RKO (cell line): Measurements from ENCODE around the gene ANKS1B.
"Not testable (repeated sequence)": the region's sequence is repeated elsewhere in the genome, so short reads cannot be mapped to it uniquely, and the experiment has no call there.

Experiments used
- DNase-seq: peaks from one replicate; pipeline ENCODE4 v3.0.0-alpha.2; 2016; ENCODE audit warnings: low spot score

Gene ANKS1B

DNA sequence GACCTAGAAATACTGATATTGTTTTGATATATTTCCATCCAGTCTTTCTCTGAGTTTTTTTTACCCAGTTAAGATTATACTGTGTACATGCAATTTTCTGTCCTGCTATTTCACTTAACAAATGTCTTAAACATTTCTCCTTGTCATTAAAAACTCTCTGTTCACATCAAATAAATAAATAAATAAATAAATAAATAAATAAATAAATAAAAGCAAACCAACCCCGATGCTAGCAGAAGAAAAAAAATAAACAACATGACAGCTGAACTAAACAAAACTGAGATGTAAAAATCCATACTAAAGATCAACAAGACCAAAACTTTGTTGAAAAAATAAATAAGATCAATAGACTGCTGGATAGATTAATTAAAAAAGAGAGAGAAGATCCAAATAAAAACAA, 407.6 kb downstream of the ANKS1B start:
- DNase-seq, result not testable (repeated sequence)

DNA sequence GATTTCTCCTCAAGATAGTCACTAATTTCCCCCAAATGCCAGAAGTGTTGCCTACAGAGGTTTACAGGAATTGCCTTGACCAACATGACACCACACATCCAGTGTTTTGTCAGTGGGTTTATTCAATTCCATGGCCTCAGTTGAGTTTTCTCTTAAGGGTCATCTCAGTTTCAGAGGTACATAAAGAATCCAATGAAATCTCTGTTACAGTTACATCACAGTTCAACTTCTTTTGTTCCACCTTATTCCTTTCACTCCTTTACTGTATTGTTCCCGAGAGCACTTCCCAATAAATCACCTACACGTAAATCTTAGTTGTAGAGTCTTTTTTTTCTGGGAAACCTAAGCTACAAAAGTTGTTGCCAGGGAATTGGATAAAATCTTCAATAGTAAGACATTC, 410.8 kb downstream of the ANKS1B start:
- no peak for DNase-seq

DNA sequence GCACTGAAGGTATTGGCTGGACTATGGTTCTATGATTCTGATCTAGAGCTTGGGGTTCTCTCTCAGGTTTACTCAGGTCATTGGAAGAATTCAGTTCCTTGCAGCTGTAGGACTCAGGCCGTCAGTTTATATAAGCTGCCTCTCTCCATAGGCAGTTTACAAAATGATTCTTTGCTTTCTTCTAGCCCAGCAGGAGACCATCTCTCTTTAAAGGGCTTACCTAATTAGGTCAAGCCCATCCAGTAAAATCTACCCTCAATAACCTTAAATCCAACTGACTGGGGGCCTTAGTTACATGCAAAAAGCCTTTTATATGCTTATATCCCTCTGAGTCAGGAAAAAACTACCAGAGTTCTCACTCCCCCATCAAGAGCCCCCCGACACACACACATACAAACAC, 417.7 kb downstream of the ANKS1B start:
- no peak for DNase-seq

DNA sequence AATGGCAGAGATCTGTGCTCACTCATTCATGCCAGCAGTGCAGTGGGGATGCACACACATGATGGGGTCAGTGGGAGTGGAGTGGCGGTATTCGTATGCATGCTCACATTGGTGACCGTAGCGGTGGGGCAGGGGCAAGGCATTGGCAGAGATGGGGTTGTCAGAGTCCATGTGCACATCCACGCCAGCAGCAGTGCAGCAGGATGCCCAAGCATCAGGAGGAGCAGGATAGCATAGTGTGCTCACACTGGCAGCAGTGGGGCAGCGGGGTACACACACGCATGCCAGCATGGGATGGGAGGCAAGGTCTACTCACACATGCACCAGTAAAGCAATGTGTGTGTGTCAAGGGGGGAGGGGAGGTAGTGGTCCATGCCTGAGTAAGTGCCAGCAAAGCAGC, 426.6 kb downstream of the ANKS1B start:
- DNase-seq, result no peak

DNA sequence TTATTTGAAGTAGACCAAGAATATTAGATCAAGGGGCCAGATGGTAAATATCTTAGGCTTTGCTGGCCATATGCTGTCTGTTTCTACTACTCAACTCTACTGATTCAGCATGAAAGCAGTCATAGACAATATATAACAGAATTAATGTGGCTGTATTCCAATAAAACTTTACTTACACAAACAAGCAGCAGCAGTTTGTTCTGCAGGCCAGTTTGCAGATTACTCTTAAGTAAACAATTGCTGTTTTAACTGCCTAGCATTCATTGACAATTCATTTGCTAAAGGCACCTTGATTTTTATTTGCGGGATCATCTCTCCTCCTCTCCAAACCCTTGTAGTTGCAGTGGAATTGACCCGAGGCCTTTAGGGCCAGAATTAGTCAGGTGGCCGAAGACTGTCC, 431.3 kb downstream of the ANKS1B start:
- no peak for DNase-seq

DNA sequence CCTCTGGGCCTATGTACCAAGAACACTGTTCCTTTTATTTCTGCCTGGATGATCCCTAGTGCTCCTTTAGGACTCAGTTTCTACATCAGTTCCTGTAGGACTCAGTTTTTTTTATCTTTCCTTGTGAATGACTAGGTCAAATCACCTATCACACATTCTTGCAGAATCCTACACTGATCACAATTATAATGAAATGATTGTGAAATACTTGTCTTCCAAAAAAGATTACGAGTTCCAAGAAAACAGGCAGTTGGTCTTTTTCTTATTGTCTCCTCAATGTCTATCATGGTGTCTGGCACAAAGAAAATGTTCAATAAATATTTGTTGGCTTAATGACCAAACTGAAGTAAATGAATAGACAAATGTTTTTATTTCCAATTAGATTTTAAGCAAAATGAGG, 432.7 kb downstream of the ANKS1B start:
- no peak for DNase-seq

DNA sequence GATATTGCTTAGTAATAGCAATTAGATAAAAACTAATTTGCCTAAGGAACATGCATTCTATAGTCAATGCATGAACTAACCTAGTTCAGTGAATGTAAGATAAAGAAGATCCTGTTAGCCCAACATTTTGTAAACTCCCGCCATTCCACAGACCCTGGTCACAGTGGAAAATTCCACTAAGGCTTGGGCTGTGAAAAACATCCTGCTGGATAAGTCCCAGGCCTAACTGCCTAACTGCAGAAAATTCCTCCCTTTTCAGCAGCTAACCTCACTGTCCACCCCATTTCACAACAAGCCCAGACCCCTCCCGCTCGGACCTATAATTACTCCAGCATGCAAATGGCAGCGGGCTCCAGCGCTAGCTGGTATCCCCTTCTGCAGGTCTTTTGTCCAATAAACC, 435.1 kb downstream of the ANKS1B start:
- no peak for DNase-seq

DNA sequence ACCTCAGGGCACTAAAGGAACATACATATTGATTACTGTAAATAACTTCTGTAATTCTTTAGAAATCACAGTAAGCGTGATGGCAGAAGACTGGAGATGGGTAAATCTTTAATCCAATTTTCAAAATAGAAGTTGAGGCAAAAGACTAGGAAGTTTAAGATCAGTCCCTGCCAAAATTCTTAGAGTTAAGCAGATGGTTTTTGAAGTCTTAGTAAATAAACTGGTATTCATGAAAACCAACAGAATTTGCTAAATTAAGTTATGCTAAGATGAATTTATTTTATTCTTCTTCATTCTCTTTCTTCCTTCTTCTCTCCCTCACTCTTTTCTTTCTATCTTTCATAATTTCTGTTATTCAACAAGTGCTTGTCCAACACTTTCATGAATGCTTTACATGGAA, 435.5 kb downstream of the ANKS1B start:
- no peak for DNase-seq

DNA sequence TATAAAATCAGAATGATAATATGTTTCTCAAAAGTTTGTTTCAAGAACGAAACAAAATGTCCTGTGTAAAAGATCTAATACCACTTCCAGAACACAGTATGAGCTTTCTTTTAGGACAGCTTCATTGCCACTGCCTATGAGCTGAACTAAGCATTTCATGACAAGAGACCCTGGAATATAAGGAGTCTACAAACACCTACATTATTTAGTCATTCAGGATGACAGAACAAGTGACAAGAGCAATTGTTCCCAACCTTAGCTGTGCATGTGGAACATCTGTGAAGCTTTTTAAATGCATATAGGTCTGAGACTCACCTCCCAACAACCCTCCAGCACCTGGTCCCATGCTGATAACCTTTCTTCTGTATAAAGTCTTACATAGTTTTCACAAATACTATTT, 440.3 kb downstream of the ANKS1B start:
- no peak for DNase-seq

DNA sequence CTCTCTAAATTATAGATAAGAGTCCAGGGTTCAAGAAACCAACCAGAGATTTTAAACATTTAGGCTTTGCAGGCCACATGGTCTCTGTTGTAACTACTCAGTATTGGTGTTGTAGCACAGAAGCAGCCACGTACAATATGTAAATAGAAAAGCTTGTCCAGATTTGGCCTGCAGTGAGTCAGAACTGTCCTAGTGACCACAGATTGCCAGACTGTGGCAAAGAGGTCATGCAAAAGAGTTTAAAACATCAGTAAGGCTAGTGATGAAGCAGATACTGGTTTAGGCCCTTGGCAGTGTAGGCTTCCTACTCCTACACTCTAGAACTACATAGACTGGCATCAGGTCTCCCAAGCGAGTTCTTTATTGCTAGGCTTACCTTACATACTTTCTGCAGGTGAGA, 454.8 kb downstream of the ANKS1B start:
- DNase-seq, result no peak

DNA sequence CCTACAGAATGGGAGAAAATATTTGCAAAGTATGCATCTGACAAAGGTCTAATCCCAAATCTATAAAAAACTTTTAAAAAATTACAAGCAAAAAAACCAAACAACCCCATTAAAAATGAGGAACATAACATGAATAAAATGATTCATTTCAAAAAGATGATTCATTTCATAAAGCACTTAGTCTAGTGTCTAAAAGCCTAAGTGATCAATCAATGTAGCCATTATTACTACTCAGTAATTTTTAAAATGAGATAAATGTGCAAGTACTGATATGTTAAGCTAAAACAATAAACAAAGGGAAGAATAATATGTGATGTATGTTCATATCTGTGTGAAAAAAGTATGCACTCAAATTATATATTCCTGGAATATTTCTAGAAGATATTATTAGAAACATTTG, 456.3 kb downstream of the ANKS1B start:
- no peak for DNase-seq

DNA sequence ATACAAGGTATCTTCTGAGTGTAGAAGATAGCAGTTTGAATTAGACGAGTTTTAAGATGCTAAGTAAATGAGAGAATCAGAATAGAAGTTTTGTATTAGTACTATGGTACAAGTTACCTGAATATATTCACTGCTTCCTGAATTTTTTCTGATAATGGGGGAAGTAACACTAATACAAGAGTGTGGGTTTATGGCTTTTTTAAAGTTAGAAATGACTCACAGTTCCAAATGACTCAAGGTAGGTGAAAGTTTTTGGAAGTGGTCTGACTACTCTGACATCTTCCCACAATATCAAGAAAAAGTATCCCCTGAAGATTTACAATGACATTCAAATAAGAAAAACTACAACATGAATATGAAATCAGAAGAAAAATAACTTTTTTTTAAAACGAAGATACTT, 460.9 kb downstream of the ANKS1B start:
- no peak for DNase-seq

DNA sequence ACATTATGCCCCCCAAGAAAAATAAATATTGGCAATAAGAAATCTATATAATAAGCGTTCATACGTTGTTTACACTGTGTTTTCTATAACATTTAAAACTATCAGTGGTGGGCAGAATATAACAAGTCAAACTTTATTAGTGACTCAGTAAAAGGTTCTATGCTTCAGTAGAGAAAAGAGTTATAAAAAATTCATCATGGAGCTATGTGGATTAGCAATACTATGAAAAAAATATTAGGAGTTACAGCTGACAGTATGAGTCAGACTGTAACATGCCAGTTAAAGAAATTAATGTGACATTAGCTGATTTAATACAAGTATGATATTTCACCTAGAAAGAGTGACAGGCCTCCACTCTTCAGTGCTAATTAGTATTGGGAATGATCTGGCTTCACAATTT, 462.3 kb downstream of the ANKS1B start:
- no peak for DNase-seq

DNA sequence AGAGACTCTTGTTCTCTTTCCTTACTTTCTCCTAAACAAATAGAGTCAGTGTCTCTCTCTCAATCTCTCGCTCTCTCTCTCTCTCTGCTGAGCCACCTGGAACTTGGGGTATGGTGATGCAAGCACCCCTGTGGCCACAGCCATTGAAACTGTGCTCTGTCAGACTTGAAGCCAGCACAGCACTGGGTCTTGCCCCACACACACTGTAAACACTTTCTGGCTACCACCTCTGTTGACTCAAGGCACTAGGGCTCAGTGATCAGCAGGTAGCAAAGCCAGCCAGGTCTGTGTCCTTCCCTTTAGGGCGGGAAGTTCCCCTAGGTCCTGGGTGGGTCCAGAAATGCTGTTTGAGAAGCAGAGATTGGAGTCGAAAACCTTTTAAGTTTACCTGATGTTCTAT, 463.1 kb downstream of the ANKS1B start:
- DNase-seq, result no peak

DNA sequence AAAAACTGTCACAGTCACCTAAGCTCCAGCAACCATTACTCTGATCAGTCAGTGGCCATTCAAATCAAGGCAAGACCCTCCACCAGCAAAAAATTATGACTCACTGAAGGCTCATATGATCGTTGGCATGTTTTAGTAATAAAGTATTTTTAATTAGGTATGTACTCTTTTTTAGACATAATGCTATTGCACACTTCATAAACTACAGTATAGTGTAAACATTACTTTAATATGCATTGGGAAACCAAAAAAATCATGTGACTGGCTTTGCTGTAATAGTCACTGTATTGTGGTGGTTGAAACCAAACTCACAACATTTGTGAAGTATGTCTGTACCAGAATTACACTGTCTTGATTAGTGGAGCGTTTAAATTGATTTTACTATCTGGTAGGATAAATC, 471.7 kb downstream of the ANKS1B start:
- DNase-seq, result no peak

DNA sequence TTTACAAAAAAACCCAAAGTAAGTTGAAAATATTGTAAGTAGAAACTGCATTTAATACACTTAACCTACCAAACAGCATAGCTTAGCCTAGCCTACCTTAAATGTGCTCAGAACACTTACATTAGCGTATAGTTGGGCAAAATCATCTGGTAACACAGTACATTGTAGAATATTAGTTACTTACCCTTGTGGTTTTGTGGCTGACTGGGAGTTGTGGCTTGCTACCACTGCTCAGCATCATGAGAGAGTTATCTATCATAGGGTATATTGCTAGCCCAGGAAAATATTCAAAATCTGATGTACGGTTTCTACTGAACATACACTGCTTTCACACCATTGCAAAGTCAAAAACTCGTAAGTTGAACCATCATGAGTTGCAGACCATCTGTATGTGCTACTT, 478.9 kb downstream of the ANKS1B start:
- no peak for DNase-seq

DNA sequence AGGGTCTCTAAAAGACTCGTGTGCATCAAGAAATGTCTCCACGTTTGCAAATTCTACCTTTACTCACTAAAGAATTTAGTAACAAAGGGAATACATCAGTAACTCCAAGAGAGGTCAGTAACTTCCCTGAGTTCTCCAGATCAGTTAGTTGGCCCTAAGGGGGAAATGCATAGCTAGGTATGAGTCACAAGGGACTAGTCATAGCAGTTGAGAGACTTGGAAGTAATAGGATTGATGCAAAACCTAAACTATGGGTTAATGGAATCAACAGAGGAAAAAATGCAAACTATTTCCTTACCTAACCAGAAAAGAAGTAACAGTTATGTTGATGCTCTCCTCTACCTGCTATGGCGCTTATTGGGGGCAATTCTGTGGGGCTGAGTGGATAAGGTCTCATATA, 486.0 kb downstream of the ANKS1B start:
- peak; percentile 58 for DNase-seq

DNA sequence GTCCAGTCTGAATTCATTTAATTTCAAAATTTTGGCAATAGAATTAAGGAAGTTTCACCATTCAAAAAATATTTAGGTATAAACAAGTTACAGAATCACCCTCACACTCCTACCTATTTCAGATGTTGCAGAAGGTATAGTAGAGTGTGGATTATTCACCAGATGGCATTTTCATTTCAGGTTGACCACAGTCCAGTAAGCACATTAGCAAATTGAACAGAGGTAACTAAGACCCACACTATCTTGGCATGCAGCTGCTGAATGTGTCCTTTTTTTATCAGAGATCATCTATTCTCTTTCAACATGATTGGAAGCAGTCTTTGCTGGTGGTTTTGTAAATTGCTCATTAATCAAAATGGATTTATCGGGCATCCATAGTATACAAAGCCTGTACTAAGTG, 488.9 kb downstream of the ANKS1B start:
- no peak for DNase-seq

DNA sequence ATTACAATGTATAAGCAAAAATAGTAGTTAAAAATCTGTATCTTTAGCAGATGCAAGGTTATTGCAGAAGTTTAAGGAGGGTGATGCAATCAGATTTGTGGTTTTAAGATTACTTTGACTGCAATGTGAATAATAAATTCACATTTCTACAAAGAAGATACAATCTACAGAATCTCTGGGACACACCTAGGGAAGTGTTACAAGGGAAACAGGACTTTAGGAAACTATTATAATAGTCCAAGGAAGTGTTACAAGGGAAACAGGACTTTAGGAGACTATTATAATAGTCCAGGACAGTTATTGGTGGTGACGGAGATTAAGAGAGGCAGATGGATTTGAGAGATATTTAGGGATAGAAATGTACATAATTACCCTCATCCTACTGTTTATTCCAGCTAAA, 491.5 kb downstream of the ANKS1B start:
- DNase-seq, result no peak

DNA sequence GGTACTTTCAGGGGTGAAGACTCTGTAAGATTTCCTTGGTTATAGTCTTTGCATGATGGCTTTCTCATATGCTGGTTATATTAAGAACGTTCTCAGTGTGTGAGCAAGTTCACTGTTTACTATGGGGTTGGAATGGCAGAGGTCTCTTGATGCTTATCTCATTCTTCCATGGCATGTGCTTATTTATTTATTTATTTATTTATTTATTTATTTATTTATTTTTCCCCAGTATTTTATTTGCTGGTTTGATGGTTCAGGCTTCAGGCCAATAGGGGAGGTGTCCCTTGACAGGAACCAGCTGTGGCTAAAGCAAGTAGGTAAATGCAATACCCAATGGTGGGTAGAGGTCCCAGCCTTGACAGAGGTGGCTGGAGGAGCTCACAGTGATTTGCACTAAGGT, 498.5 kb downstream of the ANKS1B start:
- no peak for DNase-seq

DNA sequence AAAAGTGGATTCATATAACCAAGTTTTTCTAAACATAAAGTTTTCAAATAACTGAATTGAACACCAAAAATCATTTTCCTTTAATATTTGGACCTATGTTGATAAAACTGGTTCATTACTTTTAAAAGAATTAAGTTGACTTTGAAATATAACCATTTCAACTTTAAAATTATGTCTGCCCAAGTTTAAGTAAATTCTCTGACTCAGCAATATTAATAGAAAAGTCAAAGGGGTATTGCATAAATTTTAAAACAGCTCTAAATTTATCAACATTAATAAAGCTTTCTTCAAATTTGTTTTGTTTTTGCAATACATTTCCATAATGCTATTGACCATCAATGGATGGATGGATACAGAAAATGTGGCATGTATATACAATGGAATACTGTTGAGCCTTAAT, 505.6 kb downstream of the ANKS1B start:
- no peak for DNase-seq

DNA sequence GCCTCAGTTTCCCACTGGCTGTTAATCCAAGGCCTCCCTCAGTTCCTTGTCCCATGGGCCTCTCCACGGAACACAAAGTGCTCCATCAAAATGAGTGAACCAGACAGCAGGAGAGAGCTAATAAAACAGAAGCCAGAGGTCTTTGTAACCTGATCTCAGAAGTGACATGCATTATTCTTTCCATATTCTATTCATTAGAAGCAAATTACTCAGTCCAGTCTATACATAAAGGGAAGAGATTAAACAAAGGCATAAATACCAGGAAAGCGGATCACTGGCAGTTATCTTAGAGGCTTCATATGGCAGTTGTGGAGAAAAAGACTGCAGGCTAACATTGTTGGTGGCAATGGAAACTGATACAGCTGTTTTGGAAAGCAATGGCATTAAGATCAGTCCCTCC, 507.8 kb downstream of the ANKS1B start:
- no peak for DNase-seq

DNA sequence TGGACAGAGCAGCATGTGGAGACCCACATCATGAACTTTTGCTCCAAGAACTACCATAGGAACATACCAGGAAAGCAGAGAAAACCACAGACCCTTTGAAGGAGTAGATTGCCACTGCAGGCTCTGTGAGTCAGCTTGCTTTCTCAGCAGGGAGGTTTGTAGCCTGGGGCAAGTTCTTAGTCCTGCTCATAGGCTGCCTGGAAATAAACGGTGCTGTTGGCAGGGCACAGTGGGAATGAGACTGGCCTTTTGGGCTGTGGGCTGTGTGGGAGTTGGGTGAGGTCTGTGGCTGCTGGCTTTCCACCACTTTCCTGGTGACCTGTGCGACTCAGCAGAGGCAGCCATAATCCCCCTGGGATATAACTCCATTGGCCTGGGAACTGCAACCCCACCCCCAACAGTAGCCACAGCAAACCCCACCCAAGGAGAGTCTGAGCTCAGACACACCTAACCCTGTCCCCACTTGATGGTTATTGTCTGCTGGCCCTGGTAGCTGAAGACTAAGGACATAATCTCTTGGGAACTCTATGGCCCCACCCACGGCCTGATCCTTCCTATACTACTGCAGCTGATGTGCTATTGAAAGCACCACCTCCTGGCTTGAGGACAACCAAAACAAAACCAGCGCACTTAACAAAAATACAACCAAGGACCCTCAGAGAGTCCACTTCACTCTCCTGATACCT, 529.2 kb downstream of the ANKS1B start:
- no peak for DNase-seq

DNA sequence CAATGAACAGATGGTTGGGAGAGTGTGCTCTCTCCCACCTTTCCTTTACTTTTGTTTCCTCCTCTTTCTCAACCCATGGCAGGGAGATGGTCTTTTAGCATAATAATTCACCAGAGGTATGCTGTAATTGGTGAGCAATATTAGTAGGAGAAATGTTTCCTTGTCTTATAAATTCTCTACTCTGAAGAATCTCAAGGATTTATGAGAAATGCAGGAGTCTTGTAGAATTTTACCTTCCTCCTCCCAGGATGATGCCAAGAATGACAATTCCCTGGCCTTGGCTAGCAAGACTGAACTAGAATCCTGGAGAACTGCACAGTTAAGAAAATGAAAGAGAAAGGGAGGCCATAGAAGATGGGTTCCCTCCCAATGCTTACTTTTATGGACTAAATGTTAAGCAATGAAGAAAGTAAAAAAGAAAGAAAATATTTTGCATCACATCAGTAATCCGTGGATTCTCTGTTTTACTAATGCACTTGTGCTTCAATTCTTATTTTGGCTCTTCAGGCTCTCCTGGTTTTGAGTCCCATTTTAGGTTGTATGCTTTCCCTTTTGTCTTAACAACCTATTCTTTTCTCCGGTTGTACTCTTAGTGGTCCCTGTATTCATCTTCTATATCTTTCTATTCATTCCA, 530.1 kb downstream of the ANKS1B start:
- DNase-seq, result no peak
